Activated CD4-positive, alpha-beta T cell treated with anti-CD3 and anti-CD28 coated beads for 1 hour (primary cell): ENCODE results near the gene TMEM270.
"Not testable (repeated sequence)": the region's sequence is repeated elsewhere in the genome, so short reads cannot be mapped to it uniquely, and the experiment has no call there.

ENCODE experiments used
- DNase-seq: peaks from one replicate; pipeline ENCODE4 v3.0.0-alpha.2; 2020

The TMEM270 gene

DNA sequence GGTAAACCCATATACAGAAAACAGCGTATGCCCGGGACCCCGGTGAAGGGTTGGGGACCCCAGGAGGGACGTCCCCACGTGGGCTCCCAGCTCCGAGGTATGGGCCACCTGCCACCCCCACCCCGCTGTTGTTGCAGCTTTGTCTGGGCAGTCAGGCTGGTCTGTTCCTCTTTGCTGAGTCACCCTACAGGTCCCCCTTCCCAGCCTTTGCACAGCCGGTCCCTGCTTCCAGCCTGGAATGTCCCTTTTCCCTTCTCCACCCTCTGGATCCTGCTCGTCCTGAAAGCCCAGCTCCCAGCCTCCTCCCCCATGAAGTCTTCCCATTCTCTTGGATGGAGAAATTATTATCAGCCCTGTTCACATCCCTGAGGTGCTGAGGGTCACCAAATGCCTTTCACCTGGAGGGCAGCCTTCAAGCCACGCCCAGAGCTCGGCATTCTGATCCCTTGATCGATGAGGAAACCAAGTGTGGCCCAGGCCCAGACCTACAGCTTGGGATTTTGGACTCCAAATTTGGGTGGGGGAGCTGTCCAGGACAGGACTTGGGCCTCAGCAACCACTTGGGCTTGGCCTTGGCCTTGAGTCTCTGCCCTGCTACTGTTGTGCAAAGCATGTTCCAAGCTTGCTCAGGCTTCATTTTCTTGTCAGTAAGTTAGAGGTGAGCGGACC lies 27.6 kb upstream of the TMEM270 start:
- DNase-seq: no peak

DNA sequence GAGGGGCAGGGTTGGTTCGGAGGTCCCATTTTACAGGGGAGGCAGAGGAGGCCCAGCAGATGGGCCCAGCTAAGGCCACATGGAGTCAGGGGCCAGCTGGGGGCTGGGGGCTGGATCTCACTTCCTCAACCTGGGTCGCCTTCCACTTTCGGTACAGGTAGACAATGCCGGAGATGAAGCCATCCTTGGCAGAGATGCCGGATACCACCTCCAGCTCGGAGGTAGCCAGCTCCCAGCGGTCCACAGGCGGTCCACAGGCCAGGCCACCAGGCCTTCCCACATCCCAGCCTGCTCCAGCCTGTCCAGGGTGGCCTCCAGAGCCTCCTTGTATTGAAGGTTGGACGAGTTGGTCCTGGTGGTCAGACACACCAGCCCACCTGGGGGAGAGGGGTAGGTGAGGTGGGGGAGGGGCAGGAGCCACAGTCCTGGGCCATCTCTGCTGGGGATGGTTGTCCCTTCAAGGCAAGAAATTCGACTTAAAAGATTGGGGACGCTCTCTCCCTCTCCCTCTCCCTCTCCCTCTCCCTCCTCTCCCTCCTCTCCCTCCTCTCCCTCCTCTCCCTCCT lies 26.2 kb upstream of the TMEM270 start:
- no peak for DNase-seq

DNA sequence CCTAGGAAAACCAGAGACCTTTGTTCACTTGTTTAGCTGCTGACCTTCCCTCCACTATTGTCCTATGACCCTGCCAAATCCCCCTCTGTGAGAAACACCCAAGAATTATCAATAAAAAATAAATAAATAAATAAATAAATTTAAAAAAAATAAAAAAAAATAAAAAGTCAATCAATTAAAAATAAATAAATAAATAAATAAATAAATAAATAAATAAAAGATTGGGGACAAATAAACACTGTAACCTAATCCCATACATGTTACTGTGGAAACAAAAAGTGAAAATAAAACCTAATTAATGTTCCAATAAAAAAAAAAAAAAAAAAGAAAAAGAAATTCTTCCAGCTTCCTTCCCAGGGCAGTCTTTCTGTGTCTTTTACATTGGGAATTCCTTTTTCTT lies 23.8 kb upstream of the TMEM270 start:
- DNase-seq: not testable (repeated sequence)

DNA sequence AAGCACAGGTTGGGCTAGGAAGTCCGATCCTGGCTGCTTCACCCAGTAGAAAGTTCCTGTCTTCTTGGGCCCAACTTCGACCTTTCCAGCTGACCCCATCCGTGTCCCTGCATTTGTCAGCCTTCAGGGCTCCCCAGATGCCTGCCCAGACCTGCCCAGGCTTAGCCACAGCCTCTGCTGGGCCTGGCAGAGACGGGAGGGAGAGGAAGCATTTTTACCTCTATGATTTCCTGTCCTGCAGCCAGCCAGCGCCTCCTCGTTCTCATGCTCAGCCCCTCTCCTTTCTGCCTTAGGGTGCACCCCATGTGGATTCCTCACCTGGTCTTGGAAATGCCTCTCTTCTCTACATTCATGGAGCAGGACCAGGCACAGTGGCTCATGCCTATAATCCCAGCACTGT lies 22.3 kb upstream of the TMEM270 start:
- DNase-seq: no peak

DNA sequence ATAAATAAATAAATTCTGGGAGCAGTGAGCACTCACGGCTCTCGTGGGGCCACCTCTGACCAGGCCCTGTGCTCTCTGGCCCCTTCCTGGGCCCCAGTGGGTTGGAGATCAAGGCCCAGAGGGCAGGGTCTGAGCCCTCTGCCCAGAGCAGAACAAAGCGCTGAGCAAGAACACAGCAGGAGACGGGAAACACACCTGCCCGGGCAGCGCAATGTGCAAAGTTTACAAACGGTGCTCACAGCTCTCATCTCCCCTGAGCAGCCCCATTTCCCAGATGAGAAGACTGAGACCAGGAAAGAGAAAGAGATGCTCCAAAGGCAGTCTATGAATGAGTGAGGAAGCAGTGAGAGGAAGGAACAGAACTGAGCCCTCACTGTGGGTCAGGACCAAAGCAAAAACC lies 21.7 kb upstream of the TMEM270 start:
- DNase-seq: no peak

DNA sequence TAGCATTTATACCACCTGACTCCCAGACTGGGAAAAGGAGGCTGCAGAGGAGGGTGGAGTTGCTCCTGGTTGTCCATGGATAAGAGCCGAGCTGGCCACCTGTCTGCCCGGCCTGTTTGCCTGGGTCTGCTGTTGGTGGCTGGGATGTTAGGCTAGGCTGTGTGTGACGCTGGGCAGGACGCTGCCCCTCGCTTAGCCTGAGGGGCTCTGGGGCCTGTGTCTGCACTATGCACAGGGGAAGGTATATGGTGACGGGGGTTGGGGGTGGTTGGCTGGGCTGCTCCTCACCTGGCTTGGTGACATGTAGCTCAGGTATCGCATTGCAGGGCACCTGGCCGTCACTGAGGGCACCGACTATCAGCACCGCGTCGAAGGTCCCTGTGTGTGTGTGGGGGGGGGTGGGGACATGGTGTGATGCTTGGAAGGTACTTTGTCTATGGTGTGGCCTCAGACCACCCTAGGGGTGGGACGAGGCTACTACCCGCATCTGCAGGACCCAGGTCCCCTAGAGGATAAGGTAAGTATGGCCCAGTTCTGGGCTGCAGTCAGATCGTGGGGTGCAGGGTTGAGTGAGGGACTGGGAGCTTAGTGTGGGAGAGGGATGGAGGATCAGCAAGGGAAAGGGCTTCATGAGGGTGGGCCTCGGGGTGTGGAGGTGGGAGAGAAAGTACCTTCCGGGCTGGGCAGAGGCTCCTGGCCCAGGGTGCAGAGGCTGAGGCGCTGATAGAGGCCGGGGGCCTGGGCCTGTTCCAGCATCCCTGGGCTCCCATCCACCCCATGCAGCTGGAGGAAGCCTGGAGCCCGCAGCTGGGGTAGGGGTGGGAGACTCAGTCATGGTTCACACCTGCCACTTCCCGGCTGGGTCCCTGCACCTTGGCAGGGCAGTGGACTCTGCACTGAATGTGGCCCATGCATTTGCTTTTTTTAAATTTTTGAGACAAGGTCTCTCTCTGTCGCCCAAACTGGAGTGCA lies 20.9 kb upstream of the TMEM270 start:
- DNase-seq: no peak

DNA sequence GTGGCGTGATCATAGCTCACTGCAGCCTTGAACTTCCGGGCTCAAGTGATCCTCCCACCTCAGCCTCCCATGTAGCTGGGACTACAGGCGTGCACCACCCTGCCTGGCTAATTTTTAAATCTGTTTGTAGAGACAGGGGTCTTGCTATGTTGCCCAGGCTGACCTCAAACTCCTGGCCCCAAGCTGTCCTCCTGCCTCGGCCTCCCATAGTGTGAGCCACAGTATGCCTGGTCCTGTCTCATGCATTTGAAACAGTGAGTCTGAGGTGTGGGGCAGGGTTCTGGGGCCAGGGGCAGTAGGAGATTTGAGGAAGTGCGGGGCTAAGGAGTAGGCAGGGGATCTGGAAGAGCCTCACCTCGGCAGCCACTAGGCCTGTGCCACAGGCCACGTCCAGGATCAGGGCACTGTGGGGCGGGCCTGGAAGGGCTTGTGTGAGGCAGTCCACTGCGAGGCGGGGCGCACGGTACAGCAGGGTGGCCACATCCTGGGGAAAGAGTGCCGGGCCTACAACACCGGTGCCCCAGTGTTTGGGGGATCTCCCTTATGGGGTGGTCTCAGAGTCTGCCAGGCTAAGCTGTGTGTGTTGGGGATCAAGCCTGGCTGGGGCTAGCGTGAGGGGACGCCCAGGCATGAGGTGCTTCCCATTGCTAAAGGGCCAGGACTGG lies 20.1 kb upstream of the TMEM270 start:
- DNase-seq: no peak

DNA sequence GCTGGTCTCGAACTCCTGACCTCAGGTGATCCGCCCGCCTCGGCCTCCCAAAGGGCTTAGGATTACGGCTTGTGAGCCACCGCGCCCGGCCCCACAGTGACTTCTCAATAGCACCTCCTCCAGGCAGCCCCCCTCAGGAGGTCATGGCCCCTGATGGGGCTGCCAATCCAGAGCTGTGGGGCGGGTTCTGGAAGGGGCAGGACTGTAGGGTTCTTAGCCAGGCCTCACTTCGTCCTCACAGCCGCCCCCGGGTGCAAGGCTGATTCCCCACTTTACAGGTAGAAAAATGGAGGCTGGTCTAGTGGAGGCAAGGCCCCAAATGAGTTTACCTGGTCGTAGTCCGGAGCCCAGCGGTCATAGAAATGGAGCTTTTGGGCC lies 19.3 kb upstream of the TMEM270 start:
- DNase-seq: no peak

DNA sequence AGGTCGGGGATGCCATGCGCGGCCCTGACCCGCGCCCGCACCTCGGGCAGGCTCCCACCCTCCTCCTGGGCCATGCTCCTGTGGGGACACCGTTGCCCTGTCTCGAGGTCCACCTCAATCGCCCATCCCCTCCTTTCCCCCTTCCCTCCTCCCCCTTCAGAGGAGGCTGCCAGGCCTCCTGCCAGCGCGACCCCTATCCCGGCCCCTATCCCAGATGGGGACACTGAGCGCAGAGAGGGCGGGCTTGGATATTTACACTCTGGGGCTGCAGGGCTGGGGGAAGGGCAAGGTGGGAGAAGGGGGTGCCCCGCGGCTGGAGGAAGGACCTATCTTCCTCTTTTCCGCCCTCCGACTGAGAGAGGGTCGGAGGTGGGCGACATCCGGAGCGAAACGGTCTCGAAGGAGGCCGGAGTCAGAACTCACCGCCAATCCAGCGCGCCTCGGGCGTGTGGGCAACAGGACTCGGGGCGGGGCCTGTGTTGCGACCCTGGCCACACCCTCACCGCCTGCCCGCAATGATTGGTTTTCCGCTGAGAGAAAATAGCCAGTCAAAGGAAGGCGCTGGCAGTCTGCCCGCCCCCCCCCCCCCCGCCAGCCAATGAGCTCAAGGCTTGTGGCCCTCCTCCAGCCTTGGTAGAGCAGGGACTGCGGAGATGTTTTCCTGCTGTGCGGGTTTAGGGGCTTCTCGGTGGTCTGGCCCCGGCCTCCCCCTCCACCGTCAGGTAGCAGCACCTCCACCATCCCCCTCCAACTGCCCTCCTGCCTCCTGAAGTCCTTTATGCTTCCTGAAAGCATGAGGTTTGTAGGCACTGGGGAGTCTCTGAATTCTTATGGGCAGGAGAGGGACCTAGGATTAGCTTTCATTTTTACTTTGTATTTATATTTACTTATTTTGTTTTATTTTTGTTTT lies 18.6 kb upstream of the TMEM270 start, which contains the start of gene METTL27:
Gene METTL27, minus strand, starts transcription at position 450 of the 910 bp plus-strand sequence. Its CDS starts 376 bp downstream, at position 74.
- peak; percentile 82 for DNase-seq

DNA sequence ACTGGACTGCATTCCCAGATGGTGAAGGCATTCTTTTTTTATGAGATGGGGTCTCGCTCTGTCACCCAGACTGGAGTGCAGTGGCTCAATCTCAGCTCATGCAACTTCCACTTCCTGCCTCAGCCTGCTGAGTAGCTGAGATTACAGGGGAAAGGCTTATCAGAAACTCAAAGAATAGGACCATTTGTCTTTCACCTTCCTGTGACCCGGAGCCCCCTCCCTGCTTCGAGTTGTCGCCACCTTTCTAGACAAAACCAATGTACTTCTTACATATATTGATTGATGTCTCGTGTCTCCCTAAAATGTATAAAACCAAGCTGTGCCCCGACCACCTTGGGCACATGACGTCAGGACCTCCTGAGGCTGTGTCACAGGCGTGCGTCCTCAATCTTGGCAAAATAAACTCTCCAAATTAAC lies 16.8 kb upstream of the TMEM270 start:
- no peak for DNase-seq

DNA sequence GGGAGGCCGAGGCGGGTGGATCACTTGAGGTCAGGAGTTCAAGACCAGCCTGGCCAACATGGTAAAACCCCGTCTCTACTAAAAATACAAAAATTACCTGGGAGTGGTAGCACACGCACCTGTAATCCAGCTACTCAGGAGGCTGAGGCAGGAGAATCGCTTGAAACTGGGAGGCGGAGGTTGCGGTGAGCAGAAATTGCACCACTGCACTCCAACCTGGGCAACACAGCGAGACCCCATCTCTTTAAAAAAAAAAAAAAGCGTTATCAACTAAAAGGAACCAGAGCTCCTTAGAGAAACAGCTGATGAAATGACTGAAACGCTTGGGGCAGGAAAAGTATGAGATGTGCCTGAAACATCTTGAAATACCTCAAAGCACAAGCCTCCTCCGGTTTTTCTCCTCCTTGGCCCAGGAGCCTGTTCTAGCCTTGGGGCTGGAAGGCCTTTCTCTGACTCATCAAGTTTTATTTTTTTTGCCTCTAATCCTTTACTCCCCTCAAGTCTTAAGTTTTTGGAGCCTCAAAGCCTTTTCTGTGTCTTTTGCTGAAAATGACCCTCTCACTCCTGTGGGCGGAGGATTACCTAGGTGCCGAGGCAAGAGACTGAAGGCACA lies 16.0 kb upstream of the TMEM270 start:
- no peak for DNase-seq

DNA sequence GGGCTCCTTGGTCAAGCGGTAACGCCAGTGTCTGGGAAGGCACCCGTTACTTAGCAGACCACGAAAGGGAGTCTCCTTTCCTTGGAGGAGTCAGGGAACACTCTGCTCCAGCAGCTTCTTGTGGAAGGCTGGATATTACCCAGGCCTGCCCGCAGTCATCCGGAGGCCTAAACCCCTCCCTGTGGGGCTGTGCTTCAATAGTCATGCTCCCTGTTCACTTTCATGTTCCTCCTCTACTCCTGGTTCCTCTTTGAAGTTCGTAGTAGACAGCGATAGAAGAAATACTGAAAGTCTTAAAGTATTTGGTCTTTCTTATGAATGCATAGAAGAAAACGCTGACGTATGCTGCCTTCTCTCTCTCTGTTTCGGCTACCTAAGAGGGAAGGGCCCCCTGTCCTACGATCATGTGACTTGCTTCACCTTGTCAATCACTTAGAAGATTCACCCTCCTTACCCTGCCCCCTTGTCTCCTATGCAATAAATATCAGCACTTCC lies 15.2 kb upstream of the TMEM270 start:
- not testable (repeated sequence) for DNase-seq

DNA sequence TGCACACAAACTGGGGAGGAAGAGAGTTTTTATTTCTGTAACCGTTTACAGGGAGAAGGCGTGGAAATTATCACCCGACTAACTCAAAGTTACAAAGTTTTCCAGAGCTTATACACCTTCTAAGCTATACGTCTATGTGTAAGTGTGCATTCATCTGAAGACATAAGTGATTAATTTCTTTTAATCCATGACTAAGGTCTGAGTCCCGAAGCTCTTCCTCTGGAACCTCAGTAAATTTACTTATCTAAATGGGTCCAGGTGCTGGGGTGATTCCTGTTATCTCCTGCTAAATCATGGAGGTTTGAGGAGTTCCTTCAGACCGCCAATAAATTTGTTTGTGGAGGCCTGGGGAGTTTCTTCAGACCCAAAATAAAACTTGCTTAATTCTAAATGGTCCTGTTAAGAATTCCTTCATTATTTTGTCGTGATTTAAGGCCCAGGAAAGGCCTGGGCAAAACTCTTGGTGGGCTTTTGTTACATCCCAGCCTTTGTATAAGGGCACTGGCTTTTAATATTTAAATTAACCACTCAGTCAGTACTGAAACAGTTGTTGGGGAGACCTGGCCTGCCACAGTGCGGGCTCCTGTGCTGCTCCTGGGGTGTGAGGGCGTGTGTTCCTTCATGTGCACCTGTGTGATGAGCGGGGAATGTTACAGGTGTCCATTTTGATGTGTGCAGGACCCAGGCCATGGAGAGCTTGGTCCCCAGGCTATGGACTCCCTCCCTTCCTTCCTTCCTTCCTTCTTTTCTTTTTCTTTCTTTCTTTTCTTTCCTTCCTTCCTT lies 12.8 kb upstream of the TMEM270 start:
- no peak for DNase-seq

DNA sequence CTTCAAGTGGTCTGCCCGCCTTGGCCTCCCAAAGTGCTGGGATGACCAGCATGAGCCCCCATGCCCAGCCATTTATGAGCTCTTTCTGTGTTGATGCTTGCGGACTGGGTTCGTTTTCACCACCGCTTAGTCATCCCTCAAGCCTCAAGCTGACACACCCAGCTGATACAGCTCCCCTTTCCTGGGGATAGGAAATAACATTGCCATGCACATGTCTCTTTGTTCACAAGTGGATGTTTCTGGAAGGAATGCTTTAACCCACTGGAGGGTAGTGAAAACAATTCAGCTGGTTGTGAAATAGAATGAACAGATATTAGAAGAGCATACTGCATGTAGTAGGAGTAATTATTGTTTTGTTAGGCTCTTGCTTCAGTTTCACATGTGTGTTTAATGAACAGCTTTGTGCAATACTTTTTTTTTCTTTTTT lies 10.2 kb upstream of the TMEM270 start:
- DNase-seq: no peak

DNA sequence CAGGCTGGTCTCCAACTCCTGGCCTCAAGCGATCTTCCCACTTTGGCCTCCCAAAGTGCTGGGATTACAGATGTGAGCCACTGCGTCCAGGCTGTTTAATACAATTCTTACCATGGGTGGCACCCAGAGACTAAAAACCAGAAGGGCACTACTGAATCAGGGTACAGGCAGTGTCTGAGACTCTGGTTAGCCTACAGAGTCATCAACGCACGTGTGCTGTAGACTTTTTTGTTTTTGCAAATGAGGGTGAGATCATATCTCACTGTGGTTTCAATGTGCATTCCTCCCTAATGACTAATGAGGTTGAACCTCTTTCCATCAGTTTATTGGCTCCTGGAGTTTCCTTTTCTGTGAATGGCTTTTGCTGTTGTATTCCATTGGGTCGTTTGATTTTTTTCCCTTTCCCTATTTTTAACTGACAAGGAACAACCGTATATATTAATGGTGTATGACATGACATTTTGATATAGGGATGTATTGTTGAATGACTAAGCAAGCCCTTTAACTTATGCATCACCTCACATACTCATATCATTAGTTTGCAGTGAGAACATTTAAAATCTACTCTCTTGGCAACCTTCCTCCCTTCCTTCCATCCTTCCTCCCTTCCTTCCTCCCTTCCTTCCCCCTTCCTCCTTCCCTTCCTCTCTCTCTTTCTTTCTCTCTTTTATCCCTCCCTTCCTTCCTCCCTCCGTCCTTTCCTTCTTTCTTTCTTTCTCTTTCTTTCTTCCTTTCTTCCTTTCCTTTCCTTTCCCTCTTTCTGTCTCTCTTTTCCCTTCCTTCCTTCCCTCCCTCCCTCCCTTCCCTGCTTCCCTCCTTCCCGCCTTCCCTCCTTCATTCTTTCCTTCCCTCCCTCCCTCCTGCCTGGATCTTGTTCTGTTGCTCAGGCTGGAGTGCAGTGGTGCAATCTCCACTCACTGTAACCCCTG lies 9.3 kb upstream of the TMEM270 start:
- no peak for DNase-seq

DNA sequence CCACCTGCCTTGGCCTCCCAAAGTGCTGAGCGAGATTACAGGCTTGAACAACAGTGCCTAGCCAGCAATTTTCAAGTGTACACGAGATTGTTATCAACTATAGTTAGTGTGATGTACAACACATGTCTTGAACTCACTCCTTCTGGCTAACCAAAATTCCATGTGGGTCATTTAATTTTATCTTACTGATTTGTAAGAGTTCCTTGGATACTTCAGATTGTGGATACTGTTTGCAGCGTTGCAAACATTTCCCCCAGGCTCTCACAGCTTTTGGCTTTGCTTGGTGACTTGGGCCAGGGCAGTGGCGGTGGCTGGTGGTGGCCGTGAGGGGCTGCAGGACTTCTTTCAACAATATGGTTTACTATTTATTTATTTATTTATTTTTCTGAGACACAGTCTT lies 8.5 kb upstream of the TMEM270 start:
- no peak for DNase-seq

DNA sequence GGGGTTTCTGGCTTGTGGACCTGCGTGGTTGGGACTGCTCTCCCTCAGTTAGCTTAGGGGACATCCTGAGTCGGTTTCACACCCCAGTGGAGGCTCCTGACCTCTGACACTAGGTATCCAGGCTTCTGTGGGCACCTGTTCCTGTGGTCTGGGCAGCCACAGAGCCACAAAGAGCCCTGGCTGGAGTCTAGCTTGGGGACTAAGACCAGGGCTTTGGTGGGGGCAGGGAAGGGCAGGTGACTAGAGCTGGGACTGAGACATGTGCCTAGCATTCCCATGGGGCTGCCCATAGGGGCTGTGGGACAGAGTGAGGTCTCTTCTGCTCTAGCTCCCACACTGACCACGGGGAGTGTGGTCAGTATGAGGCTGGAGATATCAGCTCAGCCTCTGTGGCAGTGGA lies 4.0 kb upstream of the TMEM270 start:
- no peak for DNase-seq

DNA sequence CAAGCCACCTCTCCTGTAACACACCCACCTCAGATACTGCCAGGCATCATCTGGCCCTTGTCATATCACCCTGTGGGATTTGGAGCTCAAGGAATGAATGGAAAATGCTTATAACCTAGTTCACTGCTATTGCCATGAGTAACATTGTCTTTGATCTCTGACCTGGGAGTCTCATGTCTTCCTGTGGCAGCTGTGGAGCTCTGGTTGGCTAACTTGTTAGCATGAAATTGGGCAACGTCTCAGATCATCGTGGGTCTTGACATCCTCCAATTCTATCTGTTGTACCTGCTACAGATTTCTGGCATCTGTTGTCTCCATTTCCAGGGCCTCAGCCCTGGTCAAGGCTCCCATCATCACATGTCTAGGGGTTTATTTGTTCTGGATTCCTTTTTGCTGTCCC lies 2.2 kb upstream of the TMEM270 start:
- DNase-seq: no peak

DNA sequence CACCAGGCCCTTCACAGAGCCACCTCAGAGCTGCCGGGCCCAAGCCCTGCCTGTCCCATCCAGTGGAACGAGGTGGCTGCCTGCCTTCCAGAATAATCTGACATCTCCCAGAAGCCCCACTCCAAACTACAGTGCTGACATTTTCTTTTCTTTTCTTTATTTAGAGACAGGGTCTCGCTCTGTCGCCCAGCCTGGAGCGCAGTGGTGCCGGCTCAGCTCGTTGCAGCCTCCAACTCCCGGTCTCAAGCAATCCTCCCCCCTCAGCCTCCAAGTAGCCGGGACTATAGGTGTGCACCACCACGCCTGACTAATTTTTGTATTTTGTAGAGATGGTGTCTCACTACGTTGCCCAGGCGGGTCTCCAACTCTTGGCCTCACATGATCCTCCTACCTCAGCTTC lies 346 bp downstream of the TMEM270 start:
- DNase-seq: no peak
